NT2/D1 (cell line): Measurements from ENCODE around the gene LUC7L2.

Source experiments
- SUZ12 ChIP-seq: IDR thresholded peaks from 2 replicates; pipeline ENCODE4 v1.6.1; 2011; ENCODE audit not compliant: insufficient read length, insufficient read depth; ENCODE audit errors: extremely low read depth
- ZNF274 ChIP-seq: IDR thresholded peaks from 2 replicates; pipeline ENCODE4 v1.6.1; 2011; ENCODE audit warnings: mild to moderate bottlenecking, low read depth, low read length

DNA sequence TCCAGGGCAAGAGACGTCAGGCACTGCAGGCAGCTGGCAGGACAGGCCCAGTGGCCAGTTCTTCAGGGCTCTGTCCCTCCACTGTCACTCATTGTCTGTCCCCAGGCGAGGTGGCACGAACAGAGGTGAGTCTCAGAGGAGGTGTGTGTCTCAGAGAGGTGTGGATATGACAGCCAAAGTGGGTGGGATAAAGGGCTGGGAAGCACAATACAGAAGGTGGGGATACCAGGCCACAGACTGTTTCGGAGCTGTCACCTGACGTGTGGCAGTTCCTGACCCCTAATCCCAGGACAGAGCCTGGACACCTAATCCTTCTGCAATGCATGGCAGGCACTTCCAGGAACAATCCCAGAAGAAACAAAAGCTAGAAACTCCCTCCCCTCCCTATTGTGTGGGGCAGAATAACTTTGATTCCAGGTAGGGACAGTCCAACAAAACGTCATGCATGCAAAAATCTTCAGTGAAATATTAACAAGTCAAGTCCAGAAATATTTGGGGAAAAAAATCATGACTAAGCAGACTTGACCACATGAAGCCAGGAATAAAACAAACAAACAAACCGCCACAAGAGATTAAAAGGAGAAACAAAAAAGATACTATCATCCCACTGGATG lies 112.2 kb downstream of the LUC7L2 start:
- no peak for TF ChIP-seq SUZ12
- no peak for TF ChIP-seq ZNF274
